ENCODE data around the gene CDK5. TPM values are rescaled to one million over a fixed set of nuclear protein-coding genes. Genes with fewer than 3 reads are reported as not detected.

CDK5 gene
- total RNA-seq, 2 experiments from 2014 or later, result 26.0 to 26.9 TPM

GRCh38 chr7:151064993-151065392, 7.3 kb upstream of the CDK5 start:
- no peak for DNase-seq
- H3K9me3 Mint-ChIP-seq, result no peaks in the 10 kb centered on the region
- no peak overlapping the region for H3K4me3 Mint-ChIP-seq
- ChIA-PET CTCF (no interaction called here), POLR2A (no interaction called here)
- no peaks in the 10 kb centered on the region for H3K27me3 Mint-ChIP-seq
- H3K4me1 Mint-ChIP-seq, result peaks cover 16% of the 10 kb centered on the region
- no peak overlapping the region for H3K27ac Mint-ChIP-seq
- H3K36me3 Mint-ChIP-seq (ENCODE audit: low read depth), result peaks cover 22% of the 10 kb centered on the region

GRCh38 chr7:151064454-151064853, 6.8 kb upstream of the CDK5 start:
- Mint-ChIP-seq H3K36me3 (ENCODE audit: low read depth) (peaks cover 18% of the 10 kb centered on the region), H3K4me3 (no peak overlapping the region), H3K9me3 (no peaks in the 10 kb centered on the region), H3K4me1 (peaks cover 16% of the 10 kb centered on the region), H3K27me3 (no peaks in the 10 kb centered on the region), H3K27ac (no peak overlapping the region)
- CTCF ChIA-PET, result no interaction called here
- POLR2A ChIA-PET, result no interaction called here
- DNase-seq, result no peak

- no peak for DNase-seq
- H3K4me3 Mint-ChIP-seq, result no peak overlapping the region
- H3K36me3 Mint-ChIP-seq (ENCODE audit: low read depth), result peaks cover 15% of the 10 kb centered on the region
- CTCF ChIA-PET, result interaction anchor here (0.6 kb wide), 1 partner anchor 8 kb away, joined by 3 read pairs; no protein-coding TSS in a partner anchor
- no peaks in the 10 kb centered on the region for H3K27me3 Mint-ChIP-seq
- H3K9me3 Mint-ChIP-seq, result no peaks in the 10 kb centered on the region
- H3K27ac Mint-ChIP-seq, result no peak overlapping the region
- POLR2A ChIA-PET, result no interaction called here
- H3K4me1 Mint-ChIP-seq, result peaks cover 26% of the 10 kb centered on the region
Observed at GRCh38 chr7:151063212-151063561, 5.5 kb upstream of the CDK5 start.

DNA sequence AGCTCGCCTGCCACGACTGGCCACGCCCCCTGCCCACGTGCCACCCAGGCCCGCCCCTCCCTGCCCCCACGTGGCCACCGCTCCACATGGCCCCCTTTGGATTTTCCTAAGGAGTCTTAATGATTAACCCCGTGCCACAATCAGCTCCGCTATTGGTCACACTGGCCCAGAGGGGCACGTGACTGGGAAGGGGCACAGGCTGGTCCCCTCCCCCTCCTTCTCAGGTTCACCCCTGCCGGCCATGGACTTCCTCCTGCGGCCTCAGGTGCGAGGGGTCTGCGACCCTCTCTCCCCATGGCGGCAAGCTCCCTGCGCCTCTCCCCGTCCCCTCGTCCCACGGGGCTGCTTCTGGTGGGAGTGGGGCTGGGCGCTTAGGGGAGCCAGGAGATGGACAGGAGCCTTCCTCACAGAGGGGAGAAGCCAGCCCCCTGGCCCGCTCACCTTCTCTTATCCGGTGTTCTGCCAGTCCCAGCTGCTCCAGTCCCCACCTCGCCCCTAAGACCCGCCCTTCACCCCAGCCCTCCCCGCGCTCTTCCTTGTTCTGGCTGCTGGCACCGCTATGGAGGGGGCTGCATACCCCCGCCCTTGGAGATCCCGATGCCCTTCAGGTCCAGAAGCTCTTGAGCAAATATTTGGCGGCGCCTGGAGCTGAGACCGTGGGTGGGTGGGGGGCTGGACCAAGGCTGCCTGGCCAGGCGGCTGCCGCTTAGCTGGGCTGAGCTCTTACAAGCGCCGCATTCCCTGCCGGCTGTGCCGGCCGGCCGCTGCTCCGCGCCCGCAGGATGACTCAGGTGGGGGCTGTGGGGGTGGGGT, 4.9 kb upstream of the CDK5 start:
- H3K4me1 Mint-ChIP-seq, result peaks cover 26% of the 10 kb centered on the region
- H3K4me3 Mint-ChIP-seq, result no peak overlapping the region
- H3K27ac Mint-ChIP-seq, result no peak overlapping the region
- H3K27me3 Mint-ChIP-seq, result no peaks in the 10 kb centered on the region
- ChIA-PET CTCF (interaction anchor here (0.6 kb wide), 1 partner anchor 9 kb away, joined by 3 read pairs; no protein-coding TSS in a partner anchor), POLR2A (no interaction called here)
- peaks cover 13% of the 10 kb centered on the region for H3K36me3 Mint-ChIP-seq (ENCODE audit: low read depth)
- DNase-seq, result no peak
- no peaks in the 10 kb centered on the region for H3K9me3 Mint-ChIP-seq

DNA sequence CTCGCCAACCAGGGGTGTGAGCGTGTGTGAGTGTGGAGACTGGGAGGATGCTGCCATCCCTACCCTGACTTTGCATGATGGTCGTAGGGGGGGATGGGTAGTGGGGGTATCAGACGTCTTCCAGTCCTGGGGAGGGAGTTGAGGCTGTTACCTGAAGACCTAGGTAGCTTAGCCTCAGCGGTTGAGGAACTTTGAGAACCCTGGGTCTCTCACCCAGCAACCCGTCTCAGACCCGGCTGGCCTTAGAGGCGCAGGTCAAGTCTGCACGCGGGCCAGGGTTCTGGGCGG, 4.4 kb upstream of the CDK5 start:
- Mint-ChIP-seq H3K4me1 (peaks cover 31% of the 10 kb centered on the region), H3K27ac (no peak overlapping the region), H3K4me3 (peak overlapping the region; percentile 91), H3K9me3 (no peaks in the 10 kb centered on the region), H3K36me3 (ENCODE audit: low read depth) (peaks cover 11% of the 10 kb centered on the region), H3K27me3 (no peaks in the 10 kb centered on the region)
- CTCF ChIA-PET, result no interaction called here
- POLR2A ChIA-PET, result no interaction called here
- no peak for DNase-seq

DNA sequence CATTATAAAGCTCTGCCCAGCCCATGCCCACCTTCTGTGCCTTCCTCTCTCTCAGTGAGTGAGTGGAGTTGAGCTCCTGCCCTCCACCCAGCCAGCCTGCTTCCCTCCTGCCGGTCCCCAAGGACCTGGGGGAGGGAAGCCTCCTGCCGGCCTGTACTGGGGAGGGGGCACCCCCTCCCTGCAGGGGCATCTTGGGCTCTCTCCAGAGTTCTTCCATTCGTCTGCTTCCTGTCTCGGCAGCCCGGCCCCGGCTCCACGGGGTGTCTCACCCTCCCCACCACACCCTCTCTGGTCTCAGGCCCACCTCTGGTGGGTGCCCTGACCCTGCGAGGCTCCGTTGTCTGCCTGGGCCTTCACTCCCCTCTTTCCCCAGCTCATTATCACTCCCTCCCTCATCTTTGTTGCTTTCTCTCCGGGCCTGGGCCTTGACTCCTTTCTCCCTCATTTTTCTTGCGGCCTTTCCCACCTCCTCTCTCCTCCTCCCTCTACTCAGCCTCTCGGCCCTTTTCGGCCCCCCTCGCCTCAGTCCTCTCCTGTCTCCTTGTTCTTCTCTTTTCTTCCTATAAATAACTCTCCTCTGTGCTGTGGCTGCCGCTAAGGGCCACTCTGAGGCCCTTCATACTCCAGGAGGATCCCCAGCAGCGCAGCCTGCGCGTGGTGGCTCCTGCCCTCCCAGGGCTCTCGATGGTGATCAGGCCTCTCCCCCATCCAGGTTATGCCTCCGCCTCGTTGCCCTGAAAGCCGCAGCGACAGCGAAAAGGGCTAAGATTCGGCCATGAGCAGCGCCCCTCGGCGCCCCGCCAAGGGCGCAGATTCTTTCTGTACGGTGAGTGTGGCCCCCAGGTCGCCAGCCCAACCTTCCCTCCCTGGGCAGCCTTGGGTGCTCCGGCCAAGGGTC, 3.8 kb upstream of the CDK5 start:
- DNase-seq, result no peak
- Mint-ChIP-seq H3K4me3 (peak overlapping the region; percentile 91), H3K27ac (peak overlapping the region; percentile 55), H3K36me3 (ENCODE audit: low read depth) (peaks cover 11% of the 10 kb centered on the region), H3K27me3 (no peaks in the 10 kb centered on the region), H3K4me1 (peaks cover 37% of the 10 kb centered on the region), H3K9me3 (no peaks in the 10 kb centered on the region)
- ChIA-PET POLR2A (no interaction called here), CTCF (interaction anchor here (0.9 to 2.0 kb wide), 4 partner anchors 16 to 43 kb away, joined by 4 to 9 read pairs (median 5); partner anchors contain the start of gene FASTK)

DNA sequence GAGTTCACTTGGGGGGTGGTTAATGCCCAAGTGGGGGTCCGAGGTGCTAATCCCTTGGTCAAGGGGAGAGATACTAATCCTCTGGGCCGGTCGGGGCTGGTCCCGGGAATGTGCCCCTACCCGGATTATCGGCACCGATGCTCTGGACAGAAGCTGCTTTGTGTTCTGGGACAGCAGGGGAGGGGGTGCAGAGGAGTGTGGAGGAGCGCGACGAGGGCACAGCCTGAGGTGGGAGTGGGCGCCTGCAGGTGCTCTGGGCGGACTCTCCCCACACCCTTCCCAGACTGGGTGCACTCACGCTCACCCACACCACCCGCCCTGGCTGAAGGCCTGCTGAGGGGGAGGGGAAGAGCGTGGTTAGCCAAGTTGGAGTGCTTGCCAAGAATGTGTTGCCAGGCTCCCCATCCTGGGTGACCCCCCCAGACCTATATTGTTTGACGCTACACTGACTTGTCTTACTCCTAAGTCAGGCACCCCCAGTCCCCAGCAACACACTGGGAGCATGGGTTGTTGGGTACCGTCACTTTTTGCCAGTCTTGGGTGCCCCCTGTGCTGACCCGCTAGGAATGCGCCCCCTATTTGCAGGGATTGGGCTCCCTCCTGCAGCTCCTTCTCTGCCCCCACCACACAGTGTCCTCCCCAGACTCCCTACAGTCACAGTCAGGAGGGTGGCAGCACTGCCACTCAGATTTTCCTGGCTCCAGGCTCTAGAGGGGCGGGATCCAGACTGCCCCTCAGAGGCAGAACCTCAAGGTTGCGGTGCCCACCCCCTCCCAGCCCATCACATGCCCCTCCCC, 2.9 kb upstream of the CDK5 start:
- DNase-seq, result no peak
- Mint-ChIP-seq H3K36me3 (ENCODE audit: low read depth) (peaks cover 11% of the 10 kb centered on the region), H3K9me3 (no peaks in the 10 kb centered on the region), H3K27me3 (no peaks in the 10 kb centered on the region), H3K4me1 (peaks cover 37% of the 10 kb centered on the region), H3K27ac (peak overlapping the region; percentile 74), H3K4me3 (peak overlapping the region; percentile 91)
- ChIA-PET POLR2A (no interaction called here), CTCF (interaction anchor here (0.7 to 2.0 kb wide), 6 partner anchors 13 to 42 kb away, joined by 3 to 9 read pairs (median 4); partner anchors contain the start of gene FASTK)

DNA sequence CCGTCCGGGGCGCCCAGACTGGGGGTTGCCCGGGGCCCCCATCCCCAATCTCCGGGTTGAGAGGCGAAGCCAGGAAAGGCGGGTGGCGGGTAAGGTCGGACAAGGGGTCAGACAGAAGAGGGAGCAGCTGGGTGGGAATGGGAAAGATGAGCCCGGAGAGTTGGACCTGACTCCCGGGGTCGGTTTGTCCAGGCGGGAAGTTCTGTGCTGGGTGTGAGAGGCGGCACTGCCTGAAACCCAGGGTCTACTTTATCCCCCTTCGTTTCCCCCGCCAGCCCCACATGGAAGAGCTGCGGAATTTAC, 2.4 kb upstream of the CDK5 start:
- no peaks in the 10 kb centered on the region for H3K9me3 Mint-ChIP-seq
- H3K27me3 Mint-ChIP-seq, result no peaks in the 10 kb centered on the region
- DNase-seq, result no peak
- ChIA-PET CTCF (interaction anchor here (0.7 to 2.0 kb wide), 5 partner anchors 13 to 41 kb away, joined by 3 to 9 read pairs (median 4); partner anchors contain the start of gene FASTK), POLR2A (no interaction called here)
- H3K27ac Mint-ChIP-seq, result peak overlapping the region; percentile 74
- H3K4me3 Mint-ChIP-seq, result peak overlapping the region; percentile 91
- H3K36me3 Mint-ChIP-seq (ENCODE audit: low read depth), result peaks cover 6% of the 10 kb centered on the region
- peaks cover 37% of the 10 kb centered on the region for H3K4me1 Mint-ChIP-seq

DNA sequence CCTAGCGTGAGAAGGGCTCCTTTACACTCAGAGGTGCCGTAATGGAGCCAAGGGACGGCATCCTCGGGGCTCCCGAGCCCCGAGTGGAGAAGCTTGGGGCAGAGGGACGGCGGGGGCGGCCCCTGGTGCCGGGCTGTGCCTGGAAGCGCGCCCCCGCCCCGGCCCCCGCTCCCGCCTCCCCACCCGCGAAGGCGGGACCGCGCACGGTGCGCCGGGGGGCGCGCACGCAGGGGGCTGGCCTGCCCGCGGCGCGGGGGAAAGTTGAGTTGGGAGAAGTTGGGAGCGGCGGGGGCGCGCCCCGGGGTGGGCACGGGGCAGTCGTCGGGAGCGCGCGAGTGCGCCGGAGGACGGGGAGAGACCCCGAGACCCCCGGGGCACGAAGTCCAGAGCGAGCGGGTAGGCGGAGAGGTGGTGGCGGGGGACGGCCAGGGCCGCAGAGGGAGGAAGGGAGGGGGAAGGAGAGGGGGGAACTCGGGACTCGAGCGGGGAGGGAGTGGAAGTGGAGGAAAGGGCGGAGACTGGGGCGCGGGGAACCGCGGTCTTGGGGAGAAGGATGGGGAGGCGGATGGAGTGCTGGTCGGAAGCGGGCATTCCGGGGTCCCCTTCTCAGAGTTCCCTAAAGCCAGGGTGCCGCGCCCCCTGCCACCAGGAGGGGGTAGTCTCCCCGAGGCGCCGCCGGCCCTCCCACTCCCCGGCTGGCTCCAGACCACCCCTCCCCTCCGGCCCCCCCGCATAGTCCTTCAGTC, 1.8 kb upstream of the CDK5 start, which contains the start of gene SLC4A2:
SLC4A2 (plus strand) TSS at position 223 of the 746 bp plus-strand sequence. CDS start 2,399 bp downstream, outside the sequence.
- H3K4me3 Mint-ChIP-seq, result peak within 1 kb of the TSS; percentile 91
- H3K27ac Mint-ChIP-seq, result peak within 1 kb of the TSS; percentile 95
- H3K36me3 Mint-ChIP-seq (ENCODE audit: low read depth), result peaks cover 5% of the 10 kb centered on the region
- H3K4me1 Mint-ChIP-seq, result peaks cover 40% of the 10 kb centered on the region
- peak; percentile 64 for DNase-seq
- CTCF ChIA-PET, result interaction anchor here (1.0 to 2.0 kb wide), 7 partner anchors 18 to 45 kb away, joined by 3 to 9 read pairs (median 5); partner anchors contain the start of gene FASTK
- POLR2A ChIA-PET, result no interaction called here
- no peaks in the 10 kb centered on the region for H3K9me3 Mint-ChIP-seq
- H3K27me3 Mint-ChIP-seq, result no peaks in the 10 kb centered on the region

GRCh38 chr7:151058781-151059366, 1.2 kb upstream of the CDK5 start:
- DNase-seq, result no peak
- Mint-ChIP-seq H3K36me3 (ENCODE audit: low read depth) (peaks cover 5% of the 10 kb centered on the region), H3K27ac (peak overlapping the region; percentile 95), H3K27me3 (no peaks in the 10 kb centered on the region), H3K4me1 (peaks cover 42% of the 10 kb centered on the region), H3K4me3 (peak overlapping the region; percentile 91), H3K9me3 (no peaks in the 10 kb centered on the region)
- ChIA-PET CTCF (interaction anchor here (0.8 to 1.7 kb wide), 7 partner anchors 8 to 45 kb away, joined by 3 to 6 read pairs (median 4); partner anchors contain the start of genes ABCB8 and FASTK), POLR2A (no interaction called here)

DNA sequence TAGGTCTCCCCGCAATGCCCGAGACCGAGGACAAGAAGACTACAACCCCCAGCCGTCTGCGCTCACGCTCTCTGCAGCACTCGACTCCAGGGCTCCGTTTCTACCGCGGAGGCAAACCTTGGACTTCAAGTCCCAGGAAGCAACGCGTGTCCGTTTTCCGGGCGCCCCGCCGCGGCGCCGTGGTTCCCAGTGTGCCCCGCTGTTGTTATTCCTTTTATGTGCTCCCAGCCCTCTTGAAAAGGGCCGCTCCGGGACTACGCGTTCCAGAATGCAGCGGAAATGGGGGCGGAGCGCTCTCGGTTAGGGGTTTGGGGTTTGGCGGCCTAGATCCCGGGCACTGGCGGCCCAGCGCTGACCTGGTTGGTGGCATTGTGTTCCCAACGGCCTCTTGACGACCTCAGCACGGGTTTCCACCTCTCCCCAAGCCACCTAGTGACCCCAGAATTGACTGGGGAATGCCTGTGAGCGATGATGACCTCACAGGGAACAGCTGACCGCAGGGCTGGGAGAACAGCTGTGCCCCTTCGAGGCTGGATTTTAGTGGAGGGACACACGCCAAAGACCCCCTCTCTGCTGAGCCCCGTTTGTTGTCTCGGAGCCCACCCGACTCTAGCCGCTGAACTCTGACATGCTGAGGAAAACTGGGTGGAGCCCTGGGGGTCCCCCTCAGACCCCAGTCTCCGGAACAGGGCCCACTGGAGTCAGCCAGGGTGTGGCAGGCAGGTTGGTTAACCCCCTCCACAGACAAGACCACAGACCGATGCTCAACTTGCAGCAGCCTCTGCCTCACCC, 488 bp upstream of the CDK5 start:
- peak overlapping the region; percentile 95 for H3K27ac Mint-ChIP-seq
- ChIA-PET POLR2A (no interaction called here), CTCF (interaction anchor here (0.8 to 1.7 kb wide), 8 partner anchors 9 to 44 kb away, joined by 3 to 6 read pairs (median 4); partner anchors contain the start of genes ABCB8 and FASTK)
- H3K27me3 Mint-ChIP-seq, result no peaks in the 10 kb centered on the region
- H3K36me3 Mint-ChIP-seq (ENCODE audit: low read depth), result peaks cover 2% of the 10 kb centered on the region
- H3K4me3 Mint-ChIP-seq, result peak overlapping the region; percentile 91
- H3K4me1 Mint-ChIP-seq, result peaks cover 47% of the 10 kb centered on the region
- DNase-seq, result peak; percentile 99
- no peaks in the 10 kb centered on the region for H3K9me3 Mint-ChIP-seq

All from activated CD4-positive, alpha-beta T cell treated with anti-CD3 and anti-CD28 coated beads, Interleukin-2, amount 10 ng/mL, durations not matched to agents 7 days and 5 days (primary cell).